H1 (cell line): ENCODE measurements around the gene TTPAL. TPM values are rescaled to one million over a fixed set of nuclear protein-coding genes. Genes with fewer than 3 reads are reported as not detected.

Experiments used
- CTCF ChIA-PET: fragments of 300-600 bp; sonication (Branson Sonifier 250); formaldehyde crosslinking; loops from one replicate; lab custom pipeline; 2021; ENCODE audit not compliant: partially characterized antibody; lab: Charles Lee
- POLR2A ChIA-PET: fragments of 300-600 bp; sonication (Branson Sonifier 250); formaldehyde crosslinking; loops from one replicate; lab custom pipeline; 2021; ENCODE audit warnings: inconsistent platforms; ENCODE audit not compliant: partially characterized antibody; lab: Charles Lee
- DNase-seq, 2 experiments: peaks; one replicate each; pipeline versions ENCODE4 v3.0.0 to v3.0.0-alpha.2; 2010 to 2022; ENCODE audit warnings: low spot score in 2 of 2, low read depth in 1 of 2, mixed read lengths in 1 of 2
- FAIRE-seq: peaks from 2 replicates; lab custom pipeline; 2011; peaks lifted over from hg19 to GRCh38; lab: Jason Lieb, UNC
- H2AFZ ChIP-seq: 2 replicates; pipeline ENCODE4 v1.8.1; 2012; ENCODE audit warnings: low read length, inconsistent platforms
- H2AK5ac ChIP-seq: 2 replicates; pipeline ENCODE4 v1.6.1; 2013; ENCODE audit warnings: low read depth, low read length
- H2BK120ac ChIP-seq: replicated peaks from 2 replicates; pipeline ENCODE3; 2013; ENCODE audit warnings: low read depth, low read length, inconsistent platforms
- H2BK12ac ChIP-seq: 2 replicates; pipeline ENCODE4 v1.6.1; 2013; ENCODE audit warnings: low read depth, low read length
- H2BK15ac ChIP-seq: 2 replicates; pipeline ENCODE4 v1.6.1; 2013; ENCODE audit warnings: low read length
- H2BK20ac ChIP-seq: 2 replicates; pipeline ENCODE4 v1.6.1; 2013; ENCODE audit warnings: low read length
- H2BK5ac ChIP-seq: 2 replicates; pipeline ENCODE4 v1.6.1; 2013; ENCODE audit warnings: low read depth, low read length
- H3K14ac ChIP-seq: 2 replicates; pipeline ENCODE4 v1.6.1; 2013; ENCODE audit warnings: inconsistent platforms; ENCODE audit not compliant: insufficient read length
- H3K18ac ChIP-seq: 2 replicates; pipeline ENCODE4 v1.6.1; 2013; ENCODE audit warnings: low read length; ENCODE audit errors: extremely low read depth
- H3K23ac ChIP-seq: 2 replicates; pipeline ENCODE4 v1.6.1; 2013; ENCODE audit warnings: inconsistent platforms; ENCODE audit not compliant: insufficient read length
- H3K23me2 ChIP-seq: 2 replicates; pipeline ENCODE4 v1.6.1; 2013; ENCODE audit warnings: low read depth, low read length
- H3K27ac ChIP-seq: 2 replicates; pipeline ENCODE4 v1.6.1; 2011; ENCODE audit warnings: low read depth, low read length, inconsistent platforms
- H3K27me3 ChIP-seq, 4 experiments: replicated peaks in 1 of 4; 1 replicate in 1 of 4; 2 replicates in 3 of 4; pipeline versions ENCODE4 v1.6.1 to v1.8.1; 2011 to 2013; ENCODE audit warnings: low read length in 3 of 4, mild to moderate bottlenecking in 3 of 4, inconsistent platforms in 2 of 4, mixed read lengths in 2 of 4, moderate library complexity in 1 of 4; ENCODE audit not compliant: control insufficient read depth in 3 of 4, insufficient read depth in 3 of 4; ENCODE audit errors: extremely low read depth in 1 of 4
- H3K36me3 ChIP-seq, 4 experiments: 2 replicates each; pipeline versions ENCODE4 v1.6.1 to v1.8.1; 2011 to 2013; ENCODE audit warnings: mild to moderate bottlenecking in 4 of 4, low read length in 3 of 4, moderate library complexity in 2 of 4, control low read depth in 1 of 4, inconsistent platforms in 1 of 4; ENCODE audit not compliant: insufficient read depth in 4 of 4, control insufficient read depth in 2 of 4
- H3K4ac ChIP-seq: replicated peaks from 2 replicates; pipeline ENCODE3; 2013; ENCODE audit warnings: low read length, low read depth, mixed read lengths, inconsistent platforms; ENCODE audit not compliant: insufficient read length
- H3K4me1 ChIP-seq, 4 experiments: replicated peaks in 1 of 4; 1 replicate in 1 of 4; 2 replicates in 3 of 4; pipeline versions ENCODE4 v1.6.1 to v1.8.1; 2011 to 2013; ENCODE audit warnings: low read length in 3 of 4, inconsistent platforms in 2 of 4, mixed read lengths in 1 of 4; ENCODE audit not compliant: insufficient read depth in 4 of 4, control insufficient read depth in 3 of 4
- H3K4me2 ChIP-seq, 2 experiments: 2 replicates each; pipeline versions ENCODE4 v1.6.1 to v1.8.1; 2011 to 2013; ENCODE audit warnings: low read depth in 2 of 2, low read length in 2 of 2, control low read depth in 1 of 2, inconsistent platforms in 1 of 2, mild to moderate bottlenecking in 1 of 2; ENCODE audit not compliant: insufficient read depth in 1 of 2
- H3K4me3 ChIP-seq, 4 experiments: fragments of 200-600, 300-600 bp in 1 of 4; sonication (generic), shearing (Covaris generic), sonication (Bioruptor Twin) in 1 of 4; 2 replicates each; pipeline versions ENCODE4 v1.5.1 to v1.8.1; 2011 to 2016; ENCODE audit warnings: low read length in 4 of 4, low read depth in 3 of 4, control low read depth in 2 of 4, inconsistent platforms in 2 of 4, mild to moderate bottlenecking in 2 of 4, mixed read lengths in 1 of 4, moderate library complexity in 1 of 4; ENCODE audit not compliant: insufficient read depth in 2 of 4; ENCODE audit errors: extremely low read depth in 1 of 4
- H3K56ac ChIP-seq: replicated peaks from 2 replicates; pipeline ENCODE3; 2013; ENCODE audit warnings: low read depth, mild to moderate bottlenecking, mixed read lengths, low read length, inconsistent platforms; ENCODE audit not compliant: insufficient read length
- H3K79me1 ChIP-seq: 2 replicates; pipeline ENCODE4 v1.6.1; 2013; ENCODE audit warnings: low read depth, low read length, control low read depth
- H3K79me2 ChIP-seq, 2 experiments: 2 replicates each; pipeline versions ENCODE4 v1.6.1 to v1.8.1; 2012 to 2013; ENCODE audit warnings: low read length in 2 of 2, mild to moderate bottlenecking in 2 of 2, inconsistent platforms in 1 of 2; ENCODE audit not compliant: insufficient read depth in 2 of 2, control insufficient read depth in 1 of 2
- H3K9ac ChIP-seq, 4 experiments: replicated peaks in 1 of 4; 1 replicate in 1 of 4; 2 replicates in 3 of 4; pipeline versions ENCODE4 v1.6.1 to v1.8.1; 2011 to 2013; ENCODE audit warnings: low read depth in 3 of 4, low read length in 3 of 4, control low read depth in 2 of 4, mild to moderate bottlenecking in 2 of 4, moderate library complexity in 2 of 4, inconsistent platforms in 1 of 4; ENCODE audit errors: extremely low read depth in 1 of 4
- H3K9me3 ChIP-seq, 2 experiments: 2 replicates each; pipeline versions ENCODE4 v1.6.1 to v1.8.1; 2012 to 2013; ENCODE audit warnings: mild to moderate bottlenecking in 2 of 2, moderate library complexity in 2 of 2, control low read depth in 1 of 2, inconsistent platforms in 1 of 2, low read depth in 1 of 2, low read length in 1 of 2, mixed read lengths in 1 of 2; ENCODE audit not compliant: insufficient read depth in 2 of 2
- H4K20me1 ChIP-seq, 2 experiments: replicated peaks in 1 of 2; 2 replicates each; pipeline versions ENCODE3 to v1.8.1; 2011 to 2013; ENCODE audit warnings: inconsistent platforms in 2 of 2, low read length in 2 of 2, mild to moderate bottlenecking in 1 of 2; ENCODE audit not compliant: insufficient read depth in 2 of 2, control insufficient read depth in 1 of 2
- H4K5ac ChIP-seq: 2 replicates; pipeline ENCODE4 v1.6.1; 2013; ENCODE audit warnings: low read length, low read depth, mixed read lengths, inconsistent platforms; ENCODE audit not compliant: insufficient read length
- H4K8ac ChIP-seq: 2 replicates; pipeline ENCODE4 v1.8.0; 2013; ENCODE audit warnings: mild to moderate bottlenecking, moderate library complexity, low read length, inconsistent platforms; ENCODE audit not compliant: insufficient read depth; ENCODE audit errors: extremely low read depth
- H4K91ac ChIP-seq: replicated peaks from 2 replicates; pipeline ENCODE3; 2013; ENCODE audit warnings: low read length, mixed read lengths, inconsistent platforms; ENCODE audit not compliant: insufficient read length
- CHD1 ChIP-seq: IDR thresholded peaks from 2 replicates; pipeline ENCODE4 v1.6.1; 2012; ENCODE audit warnings: low read depth, low read length, improper control_type of control experiment
- CREB1 ChIP-seq: IDR thresholded peaks from 2 replicates; pipeline ENCODE4 v1.6.1; 2012; ENCODE audit warnings: inconsistent platforms
- EP300 ChIP-seq, 2 experiments: IDR thresholded peaks; 1 replicate in 1 of 2; 2 replicates in 1 of 2; pipeline ENCODE4 v1.6.1; 2011 to 2012; ENCODE audit warnings: low read depth in 2 of 2, low read length in 2 of 2, mild to moderate bottlenecking in 2 of 2, borderline replicate concordance in 1 of 2, inconsistent platforms in 1 of 2, moderate library complexity in 1 of 2
- HDAC2 ChIP-seq, 2 experiments: fragments of 300-600 bp in 1 of 2; sonication (generic) in 1 of 2; IDR thresholded peaks; 2 replicates each; pipeline ENCODE4 v1.6.1; 2011 to 2012; ENCODE audit warnings: low read depth in 2 of 2, low read length in 2 of 2, mild to moderate bottlenecking in 2 of 2, moderate library complexity in 2 of 2, borderline replicate concordance in 1 of 2, inconsistent platforms in 1 of 2
- KDM4A ChIP-seq: IDR thresholded peaks from one replicate; pipeline ENCODE4 v1.7.1; 2012; ENCODE audit warnings: low read depth, mild to moderate bottlenecking, moderate library complexity, low read length, inconsistent platforms; ENCODE audit not compliant: severe bottlenecking
- NANOG ChIP-seq: IDR thresholded peaks from 2 replicates; pipeline ENCODE4 v1.6.1; 2011; ENCODE audit warnings: low read length, low read depth, mild to moderate bottlenecking, inconsistent platforms; ENCODE audit not compliant: insufficient read depth, poor library complexity, severe bottlenecking
- RFX5 ChIP-seq: IDR thresholded peaks from 2 replicates; pipeline ENCODE4 v1.6.1; 2011; ENCODE audit warnings: low read depth, low read length, improper control_type of control experiment, borderline replicate concordance
- SAP30 ChIP-seq: fragments of 300-600 bp; sonication (generic); IDR thresholded peaks from 2 replicates; pipeline ENCODE4 v1.7.1; 2012; ENCODE audit warnings: low read length, moderate library complexity, mild to moderate bottlenecking, inconsistent platforms; ENCODE audit not compliant: insufficient read depth, insufficient replicate concordance
- SRF ChIP-seq: IDR thresholded peaks from 2 replicates; pipeline ENCODE4 v1.6.1; 2011; ENCODE audit warnings: mild to moderate bottlenecking, low read depth, low read length, moderate library complexity
- ZNF274 ChIP-seq: IDR thresholded peaks from 2 replicates; pipeline ENCODE4 v1.7.0; 2012; ENCODE audit warnings: low read length, borderline replicate concordance; ENCODE audit errors: extremely low read depth
- WGBS, 2 experiments: shearing (Covaris generic) in 1 of 2; methylation state at CpG; one replicate each; pipeline versions ENCODE4 v1.1.6 to v1.1.7; 2013 to 2015; ENCODE audit warnings: low lambda C conversion rate in 2 of 2, mixed read lengths in 2 of 2, inconsistent platforms in 1 of 2, low coverage in 1 of 2, missing lambda C conversion rate in 1 of 2; ENCODE audit not compliant: insufficient replicate concordance in 2 of 2, insufficient coverage in 1 of 2, insufficient read length in 1 of 2; ENCODE audit errors: extremely low coverage in 1 of 2, missing lambda C conversion rate in 1 of 2; 5-methylcytosine and 5-hydroxymethylcytosine counted together
- polyA plus RNA-seq, 7 experiments: library from polyadenylated mRNA; depleted of rRNA in 3 of 7; stranded (reverse) in 5 of 7; unstranded in 2 of 7; fragments of >200 nt in 5 of 7; fragments of 200-250 nt in 2 of 7; gene quantifications; 1 replicate in 5 of 7; 2 replicates in 1 of 7; 4 replicates in 1 of 7; pipeline versions ENCODE4 v1.2.1 to v1.2.3, GENCODE V29; 2011 to 2013; ENCODE audit warnings: missing spikeins in 2 of 7, mixed read lengths in 2 of 7
- total RNA-seq: library from RNA; stranded (reverse); fragmentation: NEBNext Ultra II Directional; extraction: Animal tissue kit (Norgen Biotek cat#: 25700); gene quantifications from 2 replicates; pipeline ENCODE4 v1.2.1, GENCODE V29; 2021

The TTPAL gene
- total and polyA plus RNA-seq, 2 of the 8 experiments (the other 6 are each of a cell fraction or from before 2014, with no cell fraction given), result 2.8 to 14.0 TPM

GRCh38 chr20:44481719-44482416 is 6.2 kb downstream of the TTPAL start:
- Histone ChIP-seq H3K27me3 (no peaks in the 10 kb centered on the region), H3K56ac (no peak overlapping the region), H2AK5ac (no peak overlapping the region), H3K4me2 (no peak overlapping the region), H4K91ac (no peak overlapping the region), H3K9me3 (no peaks in the 10 kb centered on the region), H3K23ac (no peak overlapping the region), H3K23me2 (no peaks in the 10 kb centered on the region), H3K14ac (no peak overlapping the region), H2BK20ac (no peak overlapping the region), H3K4ac (no peak overlapping the region), H2BK15ac (no peak overlapping the region), H3K79me2 (peaks cover 0 to 5% of the 10 kb centered on the region in 2 experiments; a peak in 2 of 4 replicates), H3K4me3 (no peak overlapping the region), H4K20me1 (peaks cover 1 to 2% of the 10 kb centered on the region in 2 experiments), H4K8ac (no peak overlapping the region)
- CTCF ChIA-PET, result interaction anchor here (0.6 kb wide), 1 partner anchor 159 kb away, joined by 3 read pairs; no protein-coding TSS in a partner anchor
- WGBS, 2 experiments, result 90% methylated on average over 4 of the region's 6 CpGs; no CpG with 5 or more reads in 1 of the 2 experiments
- TF ChIP-seq HDAC2 (IDR thresholded peaks at IDR 0.05; ENCODE audit: borderline replicate concordance in 1 of 2, low read depth in 2 of 2, low read length in 2 of 2), result no peak
- TF ChIP-seq NANOG, result no peak
- no peak for TF ChIP-seq ZNF274
- no peak for TF ChIP-seq EP300 (IDR thresholded peaks at IDR 0.05; ENCODE audit: borderline replicate concordance in 1 of 2, low read depth in 2 of 2, low read length in 2 of 2)
- no peak for TF ChIP-seq RFX5
- TF ChIP-seq SAP30, result no peak
- no peak for TF ChIP-seq KDM4A
- TF ChIP-seq CHD1, result no peak
- no peak for TF ChIP-seq CREB1
- no peak for TF ChIP-seq SRF
- TF ChIP-seq, all 59 proteins: peak for 0
- FAIRE-seq (no peak), DNase-seq (no peak)
- POLR2A ChIA-PET, result interaction anchor here (1.0 kb wide), 1 partner anchor 9 kb away, joined by 3 read pairs; no protein-coding TSS in a partner anchor
- H3K18ac ChIP-seq, result no peak overlapping the region
- no peak overlapping the region for H3K27ac ChIP-seq
- no peak overlapping the region for H2AFZ ChIP-seq
- H2BK5ac ChIP-seq, result no peak overlapping the region
- no peaks in the 10 kb centered on the region for H3K4me1 ChIP-seq
- H2BK12ac ChIP-seq, result no peak overlapping the region
- peaks cover 3 to 18% (median 8%) of the 10 kb centered on the region in 4 experiments; a peak in 6 of 8 replicates for H3K36me3 ChIP-seq
- H3K9ac ChIP-seq, result no peak overlapping the region
- no peak overlapping the region for H4K5ac ChIP-seq
- H2BK120ac ChIP-seq, result no peak overlapping the region
- H3K79me1 ChIP-seq, result no peaks in the 10 kb centered on the region
